ENCODE results near the gene ZRANB1.

DNA sequence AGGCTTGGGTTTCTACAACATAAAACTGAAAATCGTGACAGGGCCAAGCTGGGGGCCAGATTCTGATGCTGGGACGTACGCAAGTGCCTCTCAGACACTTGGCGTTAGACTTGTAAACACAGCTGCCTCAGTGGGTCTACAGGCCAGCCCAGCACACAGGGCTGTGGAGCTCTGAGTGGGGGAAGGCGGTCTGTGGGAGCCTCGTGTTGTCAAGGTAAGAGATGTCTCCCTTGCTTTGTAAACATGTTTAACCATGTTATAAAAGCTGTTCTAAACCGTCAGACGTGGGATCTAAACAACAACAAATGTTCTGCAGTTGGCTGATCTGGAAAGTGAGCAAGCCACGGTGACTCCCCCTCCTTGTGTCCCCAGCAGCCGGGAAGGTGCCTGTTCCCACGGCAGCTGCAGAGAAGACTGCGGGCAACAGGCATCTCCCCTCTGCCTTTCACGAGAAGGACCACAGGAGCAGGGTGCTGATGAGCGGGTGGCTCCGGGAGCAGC lies 67.8 kb downstream of the ZRANB1 start:
- TF ChIP-seq, protein P1, sequence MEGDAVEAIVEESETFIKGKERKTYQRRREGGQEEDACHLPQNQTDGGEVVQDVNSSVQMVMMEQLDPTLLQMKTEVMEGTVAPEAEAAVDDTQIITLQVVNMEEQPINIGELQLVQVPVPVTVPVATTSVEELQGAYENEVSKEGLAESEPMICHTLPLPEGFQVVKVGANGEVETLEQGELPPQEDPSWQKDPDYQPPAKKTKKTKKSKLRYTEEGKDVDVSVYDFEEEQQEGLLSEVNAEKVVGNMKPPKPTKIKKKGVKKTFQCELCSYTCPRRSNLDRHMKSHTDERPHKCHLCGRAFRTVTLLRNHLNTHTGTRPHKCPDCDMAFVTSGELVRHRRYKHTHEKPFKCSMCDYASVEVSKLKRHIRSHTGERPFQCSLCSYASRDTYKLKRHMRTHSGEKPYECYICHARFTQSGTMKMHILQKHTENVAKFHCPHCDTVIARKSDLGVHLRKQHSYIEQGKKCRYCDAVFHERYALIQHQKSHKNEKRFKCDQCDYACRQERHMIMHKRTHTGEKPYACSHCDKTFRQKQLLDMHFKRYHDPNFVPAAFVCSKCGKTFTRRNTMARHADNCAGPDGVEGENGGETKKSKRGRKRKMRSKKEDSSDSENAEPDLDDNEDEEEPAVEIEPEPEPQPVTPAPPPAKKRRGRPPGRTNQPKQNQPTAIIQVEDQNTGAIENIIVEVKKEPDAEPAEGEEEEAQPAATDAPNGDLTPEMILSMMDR (IDR thresholded peaks at IDR 0.05 in 4 of 5, conservative IDR thresholded peaks at IDR 0.05 in 1 of 5): no peak
- TF ChIP-seq POLR2A (IDR thresholded peaks at IDR 0.05): no peak
